PC-3 (cell line): ENCODE results near the gene MMP20. TPM values are rescaled to one million over a fixed set of nuclear protein-coding genes. Genes with fewer than 3 reads are reported as not detected.

Experiments used
- ATAC-seq: fragments of 200-7000 bp; cut with Tn5 transposase; 2 replicates; pipeline ENCODE4 v1.9.1; 2020; ENCODE audit warnings: mild to moderate bottlenecking, moderate library complexity
- BruUV-seq: library from RNA; stranded (reverse); fragments of 400-500 nt; replicated peaks from 2 replicates; lab custom pipeline; 2021; lab: Mats Ljungman, UMichigan
- CTCF ChIA-PET: fragments of 300-600 bp; sonication (Branson Sonifier 250); formaldehyde crosslinking; loops from one replicate; lab custom pipeline; 2022; ENCODE audit warnings: antibody characterized with exemption; lab: Charles Lee
- POLR2A ChIA-PET: fragments of 300-600 bp; sonication (Branson Sonifier 250); formaldehyde crosslinking; loops from one replicate; lab custom pipeline; 2022; ENCODE audit warnings: antibody characterized with exemption; ENCODE audit not compliant: unreplicated experiment; lab: Charles Lee
- DNase-seq: peaks from one replicate; pipeline ENCODE4 v3.0.0-alpha.2; 2015
- H2AFZ ChIP-seq: fragments of 300-600 bp; sonication (generic); 2 replicates; pipeline ENCODE4 v1.6.0; 2016; ENCODE audit warnings: antibody characterized with exemption, low read length
- H3F3A ChIP-seq: fragments of 300-600 bp; sonication (generic); one replicate; pipeline ENCODE4 v1.6.0; 2017; ENCODE audit warnings: antibody characterized with exemption, low read length, control low read depth, mild to moderate bottlenecking; ENCODE audit not compliant: unreplicated experiment
- H3K27ac ChIP-seq: fragments of 300-600 bp; sonication (generic); 2 replicates; pipeline ENCODE4 v1.5.1; 2016; ENCODE audit warnings: mild to moderate bottlenecking, low read length
- H3K27me3 ChIP-seq: fragments of 300-600 bp; sonication (generic); 2 replicates; pipeline ENCODE4 v1.6.1; 2016; ENCODE audit warnings: low read length, mixed read lengths
- H3K36me3 ChIP-seq: fragments of 300-600 bp; sonication (generic); 2 replicates; pipeline ENCODE4 v1.6.1; 2016; ENCODE audit warnings: low read depth, mixed run types, low read length, mixed read lengths
- H3K4me1 ChIP-seq: fragments of 300-600 bp; sonication (generic); 2 replicates; pipeline ENCODE4 v1.5.1; 2016; ENCODE audit warnings: low read length; ENCODE audit not compliant: insufficient read depth
- H3K4me2 ChIP-seq: fragments of 300-600 bp; sonication (generic); 2 replicates; pipeline ENCODE4 v1.6.0; 2016; ENCODE audit warnings: low read length
- H3K4me3 ChIP-seq: fragments of 300-600 bp; sonication (generic); 2 replicates; pipeline ENCODE4 v1.5.1; 2016; ENCODE audit warnings: mild to moderate bottlenecking, low read length, mixed read lengths
- H3K79me2 ChIP-seq: fragments of 300-600 bp; sonication (generic); 2 replicates; pipeline ENCODE4 v1.6.1; 2017; ENCODE audit warnings: low read length, mixed read lengths
- H3K9ac ChIP-seq: fragments of 300-600 bp; sonication (generic); 2 replicates; pipeline ENCODE4 v1.6.0; 2016; ENCODE audit warnings: mild to moderate bottlenecking, low read length
- H3K9me2 ChIP-seq: fragments of 300-600 bp; sonication (generic); replicated peaks from 2 replicates; pipeline ENCODE4 v1.6.1; 2016; ENCODE audit warnings: mixed run types, low read length, mixed read lengths
- H3K9me3 ChIP-seq: fragments of 300-600 bp; sonication (generic); 2 replicates; pipeline ENCODE4 v1.6.1; 2016; ENCODE audit warnings: low read length, mixed read lengths
- H4K20me1 ChIP-seq: fragments of 300-600 bp; sonication (generic); 2 replicates; pipeline ENCODE4 v1.6.1; 2016; ENCODE audit warnings: low read length, mixed read lengths
- EZH2 ChIP-seq: fragments of 300-600 bp; sonication (generic); IDR thresholded peaks from one replicate; pipeline ENCODE4 v1.6.1; 2017; ENCODE audit warnings: antibody characterized with exemption, mild to moderate bottlenecking, low read length; ENCODE audit not compliant: unreplicated experiment
- EZH2phosphoT487 ChIP-seq: fragments of 300-600 bp; sonication (generic); IDR thresholded peaks from 2 replicates; pipeline ENCODE4 v1.6.1; 2018; ENCODE audit warnings: mild to moderate bottlenecking, antibody characterized with exemption, low read length, borderline replicate concordance
- intact Hi-C: fragments of 100-400 bp; cut with micrococcal nuclease; formaldehyde crosslinking; loops from 2 replicates; pipeline ENCODE4 v1.9.0; 2023
- total RNA-seq: library from RNA; depleted of rRNA; stranded (reverse); fragments of >200 nt; gene quantifications from 2 replicates; pipeline ENCODE4 v1.2.3, GENCODE V29; 2014
- TF ChIP-seq, protein P1 (sequence below): fragments of 300-600 bp; sonication (generic); conservative IDR thresholded peaks from 2 replicates; pipeline ENCODE4 v1.5.1; 2017; ENCODE audit warnings: antibody characterized with exemption, low read depth, mild to moderate bottlenecking, low read length

Gene MMP20
- total RNA-seq, 1 experiment from 2014 or later: not detected

DNA sequence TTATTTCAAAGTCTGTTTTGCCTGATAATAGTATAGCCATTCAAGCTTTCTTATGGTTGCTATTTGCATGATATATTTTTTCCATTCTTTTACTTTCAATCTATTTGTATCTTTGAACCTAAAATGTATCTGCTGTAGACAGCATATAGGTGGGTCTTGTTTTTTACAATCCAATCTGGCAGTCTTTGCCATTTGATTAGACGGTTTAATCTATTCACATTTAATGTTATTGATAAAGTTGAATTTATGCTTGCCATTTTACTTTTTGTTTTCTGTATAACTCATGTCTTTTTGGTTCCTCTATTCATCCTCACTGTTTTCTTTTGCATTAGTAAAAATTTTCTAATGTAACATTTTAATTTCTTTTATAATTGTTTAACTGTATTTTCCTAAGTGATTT is 37.4 kb downstream of the MMP20 start:
- Histone ChIP-seq H3K4me1 (peaks cover 4% of the 10 kb centered on the region; the same call in 1 of the 2 replicates), H3K27ac (no peak overlapping the region), H3F3A (no peaks in the 10 kb centered on the region), H2AFZ (no peak overlapping the region), H3K9me3 (no peaks in the 10 kb centered on the region), H3K4me3 (no peak overlapping the region), H3K36me3 (no peaks in the 10 kb centered on the region), H3K4me2 (no peak overlapping the region), H3K9me2 (no peaks in the 10 kb centered on the region), H4K20me1 (no peaks in the 10 kb centered on the region), H3K79me2 (no peaks in the 10 kb centered on the region), H3K27me3 (no peaks in the 10 kb centered on the region), H3K9ac (no peak overlapping the region)
- TF ChIP-seq EZH2: no peak
- TF ChIP-seq, protein P1, sequence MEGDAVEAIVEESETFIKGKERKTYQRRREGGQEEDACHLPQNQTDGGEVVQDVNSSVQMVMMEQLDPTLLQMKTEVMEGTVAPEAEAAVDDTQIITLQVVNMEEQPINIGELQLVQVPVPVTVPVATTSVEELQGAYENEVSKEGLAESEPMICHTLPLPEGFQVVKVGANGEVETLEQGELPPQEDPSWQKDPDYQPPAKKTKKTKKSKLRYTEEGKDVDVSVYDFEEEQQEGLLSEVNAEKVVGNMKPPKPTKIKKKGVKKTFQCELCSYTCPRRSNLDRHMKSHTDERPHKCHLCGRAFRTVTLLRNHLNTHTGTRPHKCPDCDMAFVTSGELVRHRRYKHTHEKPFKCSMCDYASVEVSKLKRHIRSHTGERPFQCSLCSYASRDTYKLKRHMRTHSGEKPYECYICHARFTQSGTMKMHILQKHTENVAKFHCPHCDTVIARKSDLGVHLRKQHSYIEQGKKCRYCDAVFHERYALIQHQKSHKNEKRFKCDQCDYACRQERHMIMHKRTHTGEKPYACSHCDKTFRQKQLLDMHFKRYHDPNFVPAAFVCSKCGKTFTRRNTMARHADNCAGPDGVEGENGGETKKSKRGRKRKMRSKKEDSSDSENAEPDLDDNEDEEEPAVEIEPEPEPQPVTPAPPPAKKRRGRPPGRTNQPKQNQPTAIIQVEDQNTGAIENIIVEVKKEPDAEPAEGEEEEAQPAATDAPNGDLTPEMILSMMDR: no peak
- no peak for TF ChIP-seq EZH2phosphoT487
- ATAC-seq (no peak), DNase-seq (no peak)
- intact Hi-C loops: no loop called here
- CTCF ChIA-PET: no interaction called here
- POLR2A ChIA-PET: no interaction called here
- BruUV-seq: no TSS peak

DNA sequence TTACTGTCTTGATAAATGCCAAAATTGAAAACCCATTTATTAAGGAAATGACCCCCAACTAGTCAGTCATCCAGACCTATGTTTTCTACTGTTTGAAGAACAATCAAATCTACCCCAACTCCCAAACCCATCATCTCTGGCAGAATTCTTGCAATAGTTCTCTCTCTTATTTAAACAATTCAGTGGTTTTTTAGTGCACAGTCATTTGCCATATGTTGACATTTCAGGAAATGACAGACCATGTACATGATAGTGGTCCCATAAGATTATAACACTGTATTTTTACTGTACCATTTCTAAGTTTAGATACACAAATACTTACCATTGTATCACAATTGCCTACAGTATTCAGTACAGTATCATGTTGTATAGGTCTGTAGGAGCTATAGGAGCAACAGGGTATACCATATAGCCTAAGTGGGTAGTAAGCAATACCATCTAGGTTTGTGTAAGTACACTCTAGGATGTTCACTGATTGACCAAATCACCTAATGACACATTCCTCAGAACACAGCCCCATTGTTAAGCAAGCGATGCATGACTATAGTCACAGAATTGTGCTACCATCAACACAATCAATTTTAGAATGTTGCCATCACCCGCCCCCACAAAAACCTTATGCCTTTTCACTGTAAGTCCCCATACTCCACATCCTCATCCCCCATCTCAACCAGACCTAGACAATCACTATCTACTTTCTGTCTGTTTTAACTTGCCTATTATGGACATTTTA is 41.8 kb downstream of the MMP20 start:
- H3K9ac ChIP-seq: no peak overlapping the region
- H3K9me3 ChIP-seq: no peaks in the 10 kb centered on the region
- H4K20me1 ChIP-seq: no peaks in the 10 kb centered on the region
- no peak overlapping the region for H3K4me2 ChIP-seq
- ChIA-PET POLR2A (no interaction called here), CTCF (no interaction called here)
- no peak overlapping the region for H3K4me3 ChIP-seq
- no peak for ATAC-seq
- H3K27me3 ChIP-seq: no peaks in the 10 kb centered on the region
- TF ChIP-seq EZH2phosphoT487 (no peak), EZH2 (no peak)
- TF ChIP-seq, protein P1: no peak
- DNase-seq: no peak
- no peaks in the 10 kb centered on the region for H3K79me2 ChIP-seq
- H3K9me2 ChIP-seq: no peaks in the 10 kb centered on the region
- intact Hi-C loops: no loop called here
- no peak overlapping the region for H2AFZ ChIP-seq
- peaks cover 13% of the 10 kb centered on the region; the same call in 1 of the 2 replicates for H3K4me1 ChIP-seq
- no peaks in the 10 kb centered on the region for H3K36me3 ChIP-seq
- BruUV-seq: no TSS peak
- H3K27ac ChIP-seq: no peak overlapping the region
- H3F3A ChIP-seq: no peaks in the 10 kb centered on the region

DNA sequence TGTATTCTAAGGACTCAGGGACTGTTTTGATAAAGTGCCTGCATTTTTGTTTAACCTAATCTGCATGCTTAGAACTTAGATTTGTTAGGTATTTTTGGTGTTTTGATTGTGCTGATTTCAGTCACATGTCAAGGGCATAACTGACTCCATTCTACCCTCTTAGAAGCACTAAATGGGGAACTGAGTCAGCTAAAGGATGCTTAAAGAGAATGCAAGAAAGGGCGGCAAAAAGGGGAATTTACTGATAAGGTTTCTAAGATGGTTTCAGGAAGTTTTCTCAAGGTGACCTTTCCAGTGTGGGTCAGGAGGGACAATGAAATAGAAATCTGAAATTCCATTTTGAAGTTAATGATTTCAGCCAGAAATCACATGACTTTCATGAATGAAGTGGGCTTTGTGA is 43.0 kb downstream of the MMP20 start:
- no peak overlapping the region for H3K9ac ChIP-seq
- no peaks in the 10 kb centered on the region for H3K9me3 ChIP-seq
- no peak overlapping the region for H3K27ac ChIP-seq
- no peaks in the 10 kb centered on the region for H3K36me3 ChIP-seq
- no peak overlapping the region for H3K4me3 ChIP-seq
- TF ChIP-seq EZH2phosphoT487 (no peak), EZH2 (no peak)
- TF ChIP-seq, protein P1: no peak
- no peaks in the 10 kb centered on the region for H3K27me3 ChIP-seq
- intact Hi-C loops: no loop called here
- H3F3A ChIP-seq: no peaks in the 10 kb centered on the region
- H3K4me1 ChIP-seq: peaks cover 13% of the 10 kb centered on the region; the same call in 1 of the 2 replicates
- no peak for DNase-seq
- H3K4me2 ChIP-seq: no peak overlapping the region
- no peaks in the 10 kb centered on the region for H4K20me1 ChIP-seq
- no peak for ATAC-seq
- no peaks in the 10 kb centered on the region for H3K79me2 ChIP-seq
- H3K9me2 ChIP-seq: no peaks in the 10 kb centered on the region
- POLR2A ChIA-PET: no interaction called here
- CTCF ChIA-PET: no interaction called here
- no TSS peak for BruUV-seq
- H2AFZ ChIP-seq: no peak overlapping the region
